Stomach (tissue), 9 donors: Measurements from ENCODE around the gene KLF13. TPM values are rescaled to one million over a fixed set of nuclear protein-coding genes. Genes with fewer than 3 reads are reported as not detected.
A peak's percentile ranks its signal among the peaks of the same experiment; 100 is the strongest.

ENCODE experiments used
- DNase-seq, 2 donors: peaks; one replicate each; pipeline versions ENCODE4 v3.0.0 to v3.0.0-alpha.2; 2013 to 2019
- H3K27ac ChIP-seq, 5 donors: fragments of 200-600 bp in 4 of 5; sonication (generic) in 4 of 5; one replicate each; pipeline ENCODE4 v1.5.1; 2013 to 2019; ENCODE audit warnings: mild to moderate bottlenecking in 1 of 5, moderate library complexity in 1 of 5
- H3K27me3 ChIP-seq, 3 donors: fragments of 200-600 bp; sonication (generic); one replicate each; pipeline ENCODE4 v1.5.1; 2017 to 2019; ENCODE audit warnings: mixed run types in 1 of 3
- H3K36me3 ChIP-seq, 4 donors: fragments of 200-600 bp; sonication (generic); 1 replicate in 3 of 4; 2 replicates in 1 of 4; pipeline ENCODE4 v1.5.1; 2016 to 2019
- H3K4me1 ChIP-seq, 4 donors: fragments of 200-600 bp; sonication (generic); one replicate each; pipeline ENCODE4 v1.5.1; 2016 to 2019
- H3K4me3 ChIP-seq, 4 donors: fragments of 200-600 bp; sonication (generic) in 3 of 4; one replicate each; pipeline ENCODE4 v1.5.1; 2016 to 2019; ENCODE audit warnings: mild to moderate bottlenecking in 1 of 4
- H3K9me3 ChIP-seq, 4 donors: fragments of 200-600 bp; sonication (generic); one replicate each; pipeline ENCODE4 v1.5.1; 2016 to 2019
- EP300 ChIP-seq: sonication (generic); formaldehyde crosslinking; IDR thresholded peaks from one replicate; pipeline ENCODE4 v1.6.1; 2017; ENCODE audit warnings: antibody characterized with exemption
- POLR2A ChIP-seq, 4 donors: fragments of 450-650 bp; IDR thresholded peaks; one replicate each; pipeline ENCODE4 v1.6.1; 2016; ENCODE audit warnings: antibody characterized with exemption in 4 of 4, control low read depth in 2 of 4, mild to moderate bottlenecking in 1 of 4, moderate library complexity in 1 of 4
- POLR2AphosphoS5 ChIP-seq, 3 donors: sonication (generic); formaldehyde crosslinking; IDR thresholded peaks; one replicate each; pipeline ENCODE4 v1.6.1; 2016; ENCODE audit warnings: antibody characterized with exemption in 3 of 3
- WGBS, 5 donors: extraction: QIAGEN DNeasy Blood & Tissue Kit in 3 of 5; methylation state at CpG; one replicate each; pipeline versions ENCODE4 v1.1.5 to v1.1.7; 2013 to 2018; 5-methylcytosine and 5-hydroxymethylcytosine counted together
- intact Hi-C: fragments of 100-400 bp; cut with DNase I; formaldehyde crosslinking; loops from one replicate; pipeline ENCODE4 v1.15.1; 2023; ENCODE audit warnings: low total_unique reads
- polyA plus RNA-seq, 3 donors: library from polyadenylated mRNA; stranded (reverse); fragments of 200-250 nt; gene quantifications; one replicate each; pipeline ENCODE4 v1.2.3, GENCODE V29; 2013
- total RNA-seq, 5 donors: library from RNA; depleted of rRNA; stranded (reverse); fragments of >200 nt; gene quantifications; one replicate each; pipeline versions ENCODE4 v1.1.0 to v1.2.3, GENCODE V29; 2014 to 2016
- TF ChIP-seq, protein P1 (sequence below), 7 experiments: fragments of 450-650 bp in 4 of 7; fragments of 200-600 bp in 3 of 7; sonication (generic) in 3 of 7; IDR thresholded peaks; one replicate each; pipeline ENCODE4 v1.5.1; 2016 to 2019; ENCODE audit warnings: antibody characterized with exemption in 7 of 7, control low read depth in 2 of 7, mild to moderate bottlenecking in 1 of 7
- donor health status: healthy with polysubstance abuse.
- donor health status: Bipolar disorder and iron deficiency.
- donor health status: healthy.

KLF13 gene
- total and polyA plus RNA-seq, 8 donors = 9.3 to 74.0 (median 33.3) TPM

- 84 to 93% (median 89%) methylated on average over 11 of the region's 11 CpGs for WGBS, 5 donors
- Histone ChIP-seq H3K9me3 (no peaks in the 10 kb centered on the region), H3K36me3 (no peaks in the 10 kb centered on the region), H3K4me1 (peaks cover 16 to 80% (median 52%) of the 10 kb centered on the region in 4 donors), H3K4me3 (no peak overlapping the region), H3K27ac (no peak overlapping the region), H3K27me3 (no peaks in the 10 kb centered on the region)
- intact Hi-C loops = no loop called here
- DNase-seq = peak; percentile 17 to 48
- TF ChIP-seq, protein P1, sequence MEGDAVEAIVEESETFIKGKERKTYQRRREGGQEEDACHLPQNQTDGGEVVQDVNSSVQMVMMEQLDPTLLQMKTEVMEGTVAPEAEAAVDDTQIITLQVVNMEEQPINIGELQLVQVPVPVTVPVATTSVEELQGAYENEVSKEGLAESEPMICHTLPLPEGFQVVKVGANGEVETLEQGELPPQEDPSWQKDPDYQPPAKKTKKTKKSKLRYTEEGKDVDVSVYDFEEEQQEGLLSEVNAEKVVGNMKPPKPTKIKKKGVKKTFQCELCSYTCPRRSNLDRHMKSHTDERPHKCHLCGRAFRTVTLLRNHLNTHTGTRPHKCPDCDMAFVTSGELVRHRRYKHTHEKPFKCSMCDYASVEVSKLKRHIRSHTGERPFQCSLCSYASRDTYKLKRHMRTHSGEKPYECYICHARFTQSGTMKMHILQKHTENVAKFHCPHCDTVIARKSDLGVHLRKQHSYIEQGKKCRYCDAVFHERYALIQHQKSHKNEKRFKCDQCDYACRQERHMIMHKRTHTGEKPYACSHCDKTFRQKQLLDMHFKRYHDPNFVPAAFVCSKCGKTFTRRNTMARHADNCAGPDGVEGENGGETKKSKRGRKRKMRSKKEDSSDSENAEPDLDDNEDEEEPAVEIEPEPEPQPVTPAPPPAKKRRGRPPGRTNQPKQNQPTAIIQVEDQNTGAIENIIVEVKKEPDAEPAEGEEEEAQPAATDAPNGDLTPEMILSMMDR (IDR thresholded peaks at IDR 0.05) = no peak
- no peak for TF ChIP-seq EP300
- no peak for TF ChIP-seq POLR2AphosphoS5 (IDR thresholded peaks at IDR 0.05)
- TF ChIP-seq POLR2A (IDR thresholded peaks at IDR 0.05) = no peak
These were observed 27.9 kb upstream of the KLF13 start for GRCh38 chr15:31298707-31299172.

DNA sequence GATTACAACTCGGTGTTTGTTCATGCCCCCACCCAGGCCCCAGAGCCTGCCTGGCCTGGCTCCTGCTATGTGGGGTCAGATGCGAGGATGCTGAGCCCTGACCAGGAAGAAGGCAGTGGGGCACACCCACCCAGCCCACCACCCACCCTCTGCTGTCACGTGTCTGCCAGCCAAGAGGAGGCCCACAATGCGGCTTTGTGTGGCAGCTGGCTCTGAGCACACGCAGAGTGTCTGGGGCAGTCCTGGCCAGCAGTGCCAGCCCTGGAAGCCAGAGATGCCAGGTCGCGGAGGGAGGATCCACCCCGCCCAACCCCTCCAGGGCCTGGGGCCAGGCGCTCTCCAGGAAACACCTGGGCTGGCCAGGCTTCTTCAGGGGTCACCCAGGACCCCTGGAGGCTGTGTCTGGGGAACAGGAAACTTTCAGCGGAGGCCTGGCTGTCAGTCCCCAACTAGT, 26.4 kb upstream of the KLF13 start:
- intact Hi-C loops = no loop called here
- peak overlapping the region in 3 of 5 donors; percentile 7 to 21 (median 11) for H3K27ac ChIP-seq
- no peak overlapping the region for H3K4me3 ChIP-seq
- H3K36me3 ChIP-seq = no peaks in the 10 kb centered on the region
- WGBS, 5 donors = 34 to 69% (median 43%) methylated on average over 2 to 10 of the region's 10 CpGs
- peaks cover 17 to 73% (median 54%) of the 10 kb centered on the region in 4 donors for H3K4me1 ChIP-seq
- no peaks in the 10 kb centered on the region for H3K27me3 ChIP-seq
- DNase-seq = peak in 1 of 2 donors; percentile 67
- H3K9me3 ChIP-seq = no peaks in the 10 kb centered on the region
- TF ChIP-seq EP300 (no peak), POLR2A (IDR thresholded peaks at IDR 0.05) (no peak), POLR2AphosphoS5 (IDR thresholded peaks at IDR 0.05) (no peak)
- TF ChIP-seq, protein P1 (IDR thresholded peaks at IDR 0.05) = no peak

DNA sequence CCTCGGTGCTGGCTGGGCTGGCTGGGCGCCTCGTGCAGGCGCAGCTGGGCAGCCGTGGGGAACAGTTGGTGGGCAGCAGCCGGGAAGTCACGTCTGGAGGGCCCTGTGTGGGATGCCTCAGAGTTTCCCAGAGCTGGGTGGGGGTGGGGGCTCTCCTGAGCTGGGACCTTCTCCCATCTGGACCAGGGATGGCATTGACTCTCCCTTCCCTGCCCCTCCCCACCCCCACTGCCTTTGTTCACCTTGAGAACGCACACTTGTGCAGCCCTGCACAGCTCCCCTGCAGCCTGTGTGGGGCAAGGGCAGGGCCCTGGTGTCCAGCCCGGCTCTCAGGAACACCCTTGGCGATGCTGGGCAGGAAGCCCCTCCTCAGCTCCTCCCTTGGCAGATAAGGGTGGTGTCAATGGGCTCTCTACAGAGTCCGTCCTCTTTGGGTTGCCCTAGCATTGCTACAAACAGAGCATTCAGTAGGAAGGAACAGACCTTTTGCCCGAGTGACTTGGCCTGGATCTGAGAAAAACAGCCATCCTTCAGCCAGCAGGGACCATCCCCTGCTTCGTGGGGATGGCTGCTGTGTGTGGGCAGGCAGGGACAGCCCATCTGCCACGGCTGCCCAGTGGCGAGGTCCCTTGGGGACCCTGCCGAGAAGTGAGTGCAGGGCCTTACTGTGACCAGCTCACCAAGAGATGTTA, 25.5 kb upstream of the KLF13 start:
- intact Hi-C loops = no loop called here
- H3K4me1 ChIP-seq = peaks cover 17 to 70% (median 48%) of the 10 kb centered on the region in 4 donors
- H3K27me3 ChIP-seq = no peaks in the 10 kb centered on the region
- H3K4me3 ChIP-seq = no peak overlapping the region
- H3K36me3 ChIP-seq = no peaks in the 10 kb centered on the region
- H3K9me3 ChIP-seq = no peaks in the 10 kb centered on the region
- TF ChIP-seq POLR2AphosphoS5 (IDR thresholded peaks at IDR 0.05) = no peak
- TF ChIP-seq, protein P1 (IDR thresholded peaks at IDR 0.05) = no peak
- TF ChIP-seq POLR2A (IDR thresholded peaks at IDR 0.05) = no peak
- TF ChIP-seq EP300 = no peak
- 64 to 90% (median 80%) methylated on average over 14 to 16 of the region's 16 CpGs for WGBS, 5 donors
- no peak overlapping the region for H3K27ac ChIP-seq
- peak in 1 of 2 donors; percentile 30 for DNase-seq

- intact Hi-C loops = no loop called here
- Histone ChIP-seq H3K36me3 (no peaks in the 10 kb centered on the region), H3K4me3 (no peak overlapping the region), H3K27ac (no peak overlapping the region), H3K9me3 (no peaks in the 10 kb centered on the region), H3K4me1 (peaks cover 17 to 68% (median 50%) of the 10 kb centered on the region in 4 donors), H3K27me3 (no peaks in the 10 kb centered on the region)
- TF ChIP-seq EP300 (no peak), POLR2A (IDR thresholded peaks at IDR 0.05) (no peak), POLR2AphosphoS5 (IDR thresholded peaks at IDR 0.05) (no peak)
- TF ChIP-seq, protein P1 (IDR thresholded peaks at IDR 0.05) = no peak
- 65 to 81% (median 75%) methylated on average over 4 of the region's 4 CpGs for WGBS, 5 donors
- peak in 1 of 2 donors; percentile 45 for DNase-seq
These were observed 25.0 kb upstream of the KLF13 start for GRCh38 chr15:31301673-31301990.
